Fibroblast of lung (primary cell): ENCODE results near the gene CCDC195.

Experiments used
- EZH2 ChIP-seq: IDR thresholded peaks from 2 replicates; pipeline ENCODE4 v1.5.1; 2012; ENCODE audit warnings: low read length, control low read depth, mild to moderate bottlenecking; ENCODE audit errors: missing control alignments
- TF ChIP-seq, protein P1 (sequence below), 2 donors: IDR thresholded peaks in 1 of 2; conservative IDR thresholded peaks in 1 of 2; 1 replicate in 1 of 2; 2 replicates in 1 of 2; pipeline ENCODE4 v1.5.1; 2011 to 2012; ENCODE audit warnings: low read length in 2 of 2, control low read depth in 1 of 2, inconsistent platforms in 1 of 2, low read depth in 1 of 2, mild to moderate bottlenecking in 1 of 2

DNA sequence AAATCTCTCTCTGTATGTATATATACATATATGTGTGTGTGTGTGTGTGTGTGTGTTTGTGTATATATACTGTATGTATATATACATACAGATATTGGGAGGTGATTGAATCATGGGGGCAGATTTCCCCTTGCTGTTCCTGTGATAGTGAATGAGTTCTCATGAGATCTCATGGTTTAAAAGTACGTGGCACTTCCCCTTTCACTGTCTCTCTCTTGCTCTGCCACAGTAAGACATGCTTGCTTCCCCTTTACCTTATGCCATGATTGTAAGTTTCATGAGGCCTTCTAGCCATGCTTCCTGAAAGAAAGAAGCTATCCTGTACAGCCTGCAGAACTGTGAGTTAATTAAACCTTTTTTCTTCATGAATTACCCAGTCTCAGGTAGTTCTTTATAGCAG, 18.8 kb upstream of the CCDC195 start:
- TF ChIP-seq, protein P1, sequence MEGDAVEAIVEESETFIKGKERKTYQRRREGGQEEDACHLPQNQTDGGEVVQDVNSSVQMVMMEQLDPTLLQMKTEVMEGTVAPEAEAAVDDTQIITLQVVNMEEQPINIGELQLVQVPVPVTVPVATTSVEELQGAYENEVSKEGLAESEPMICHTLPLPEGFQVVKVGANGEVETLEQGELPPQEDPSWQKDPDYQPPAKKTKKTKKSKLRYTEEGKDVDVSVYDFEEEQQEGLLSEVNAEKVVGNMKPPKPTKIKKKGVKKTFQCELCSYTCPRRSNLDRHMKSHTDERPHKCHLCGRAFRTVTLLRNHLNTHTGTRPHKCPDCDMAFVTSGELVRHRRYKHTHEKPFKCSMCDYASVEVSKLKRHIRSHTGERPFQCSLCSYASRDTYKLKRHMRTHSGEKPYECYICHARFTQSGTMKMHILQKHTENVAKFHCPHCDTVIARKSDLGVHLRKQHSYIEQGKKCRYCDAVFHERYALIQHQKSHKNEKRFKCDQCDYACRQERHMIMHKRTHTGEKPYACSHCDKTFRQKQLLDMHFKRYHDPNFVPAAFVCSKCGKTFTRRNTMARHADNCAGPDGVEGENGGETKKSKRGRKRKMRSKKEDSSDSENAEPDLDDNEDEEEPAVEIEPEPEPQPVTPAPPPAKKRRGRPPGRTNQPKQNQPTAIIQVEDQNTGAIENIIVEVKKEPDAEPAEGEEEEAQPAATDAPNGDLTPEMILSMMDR (conservative IDR thresholded peaks at IDR 0.05 in 1 of 2, IDR thresholded peaks at IDR 0.05 in 1 of 2; ENCODE audit: low read depth in 1 of 2, low read length in 2 of 2) = no peak
- TF ChIP-seq EZH2 = no peak
